ENCODE data around the gene RGL3. TPM values are rescaled to one million over a fixed set of nuclear protein-coding genes. Genes with fewer than 3 reads are reported as not detected.

Gene RGL3
- polyA plus RNA-seq, 1 of the 3 experiments (the other 2 are of a cell fraction) = 13.3 TPM

DNA sequence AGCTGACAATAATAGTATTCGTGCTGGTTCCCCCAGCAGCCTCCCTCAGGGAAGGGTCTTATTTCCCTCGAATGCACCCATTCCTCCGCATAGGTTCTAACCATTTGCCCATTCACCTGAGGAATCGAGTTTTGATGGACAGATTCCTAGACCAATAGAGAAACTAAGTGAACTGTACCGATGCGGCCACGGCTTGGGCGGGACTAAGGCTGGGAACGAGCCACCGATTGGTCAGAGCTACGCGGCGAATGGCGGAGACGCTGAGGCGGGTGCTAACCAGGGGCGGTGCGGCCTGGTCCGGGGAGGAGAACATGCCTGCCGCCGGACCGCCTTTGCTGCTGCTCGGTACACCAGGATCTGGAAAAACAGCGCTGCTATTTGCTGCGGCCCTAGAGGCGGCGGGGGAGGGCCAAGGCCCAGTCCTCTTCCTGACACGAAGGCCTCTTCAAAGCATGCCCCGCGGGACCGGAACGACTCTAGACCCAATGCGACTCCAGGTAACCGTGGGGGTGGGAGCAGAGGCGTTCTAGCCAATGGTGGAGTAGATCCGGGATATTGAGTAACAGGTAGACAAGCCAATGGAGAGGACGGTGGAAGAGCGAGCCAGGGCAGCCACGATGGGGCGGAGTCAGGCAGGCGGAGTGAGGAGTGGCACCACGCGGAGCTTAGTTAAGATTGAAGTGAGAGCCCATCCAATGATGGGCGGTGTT, 44.5 kb downstream of the RGL3 start, which contains the start of gene SWSAP1:
SWSAP1 (plus strand) TSS at position 234 of the 710 bp plus-strand sequence; CDS start at position 249, 15 bp downstream.
- H3K9me2 ChIP-seq = no peaks in the 10 kb centered on the region
- H3K9ac ChIP-seq = peak within 1 kb of the TSS; percentile 80
- peak within 1 kb of the TSS; percentile 70 for H2AFZ ChIP-seq (ENCODE audit: low read depth)
- H4K20me1 ChIP-seq (ENCODE audit: insufficient read depth) = no peaks in the 10 kb centered on the region
- WGBS (ENCODE audit: low lambda C conversion rate) = under 1% methylated on average over 28 of the region's 44 CpGs
- ChIA-PET CTCF (interaction anchor here (0.5 to 5.9 kb wide), 17 partner anchors 8 to 1257 kb away, joined by 3 to 66 read pairs (median 4); partner anchors contain the start of genes EPOR, ODAD3, PRKCSH and RAB3D), POLR2A (interaction anchor here (0.6 to 2.3 kb wide), 19 partner anchors 9 to 1322 kb away, joined by 3 to 28 read pairs (median 4); partner anchors contain the start of genes CCDC159, ECSIT, ELAVL3 and EPOR)
- H3K36me3 ChIP-seq (replicated peaks in 1 of 2; ENCODE audit: control insufficient read depth in 1 of 2, insufficient read depth in 2 of 2, low read length in 1 of 2) = no peaks in the 10 kb centered on the region
- H3K4me3 ChIP-seq (ENCODE audit: low read depth in 2 of 2, low read length in 1 of 2) = peak within 1 kb of the TSS; percentile 58 to 62
- peaks cover 32% of the 10 kb centered on the region for H3F3A ChIP-seq (replicated peaks; ENCODE audit: insufficient read depth)
- H3K27ac ChIP-seq (ENCODE audit: low read depth in 2 of 2, low read length in 1 of 2) = peak within 1 kb of the TSS; percentile 88 to 94
- H3K4me1 ChIP-seq (ENCODE audit: control insufficient read depth in 1 of 2, insufficient read depth in 2 of 2, low read depth in 1 of 2, low read length in 1 of 2) = peaks cover 16 to 22% of the 10 kb centered on the region in 2 experiments
- peak within 1 kb of the TSS; percentile 84 for H3K4me2 ChIP-seq
- H3K79me2 ChIP-seq (ENCODE audit: insufficient read depth) = peaks cover 12% of the 10 kb centered on the region
- no peaks in the 10 kb centered on the region for H3K27me3 ChIP-seq (ENCODE audit: insufficient read depth)
- H3K9me3 ChIP-seq = no peaks in the 10 kb centered on the region
- DNase-seq = peak; percentile 92
- TF ChIP-seq RFX5 (IDR thresholded peaks at IDR 0.05; ENCODE audit: low read length) (0 out of 2 replicates have a peak, but pooled peaks have one; percentile 25), FOXM1 (IDR thresholded peaks at IDR 0.05; ENCODE audit: low read depth) (no peak), YY1 (IDR thresholded peaks at IDR 0.05; ENCODE audit: low read depth) (peak; percentile 72), SMC3 (IDR thresholded peaks at IDR 0.05; ENCODE audit: low read depth, low read length) (no peak), NFIC (IDR thresholded peaks at IDR 0.05; ENCODE audit: borderline replicate concordance) (no peak), MEF2A (IDR thresholded peaks at IDR 0.05; ENCODE audit: borderline replicate concordance, low read depth) (no peak), CHD2 (IDR thresholded peaks at IDR 0.05; ENCODE audit: low read length, partially characterized antibody) (peak; percentile 72), EP300 (IDR thresholded peaks at IDR 0.05; ENCODE audit: borderline replicate concordance in 1 of 2, low read depth in 1 of 2, low read length in 1 of 2) (no peak), MXI1 (IDR thresholded peaks at IDR 0.05; ENCODE audit: low read depth, low read length) (peak; percentile 63; the same call in 1 of the 2 replicates), NRF1 (IDR thresholded peaks at IDR 0.05; ENCODE audit: low read depth, low read length) (peak; percentile 29; the same call in 1 of the 2 replicates), TCF12 (IDR thresholded peaks at IDR 0.05) (no peak), ELF1 (IDR thresholded peaks at IDR 0.05) (peak; percentile 70), FOSL2 (IDR thresholded peaks at IDR 0.05; ENCODE audit: borderline replicate concordance, low read depth) (no peak), RXRA (IDR thresholded peaks at IDR 0.05; ENCODE audit: borderline replicate concordance, low read depth) (no peak), POLR2AphosphoS5 (IDR thresholded peaks at IDR 0.05; ENCODE audit: low read depth, low read length) (peak; percentile 73), TAF1 (IDR thresholded peaks at IDR 0.05; ENCODE audit: borderline replicate concordance, low read depth, low read length) (peak; percentile 52; the same call in 1 of the 2 replicates), TEAD4 (IDR thresholded peaks at IDR 0.05; ENCODE audit: borderline replicate concordance, insufficient read depth) (no peak), SIN3A (IDR thresholded peaks at IDR 0.05; ENCODE audit: borderline replicate concordance, low read depth, low read length) (no peak), EZH2phosphoT487 (IDR thresholded peaks at IDR 0.05; ENCODE audit: borderline replicate concordance, low read depth) (no peak), GABPA (IDR thresholded peaks at IDR 0.05; ENCODE audit: low read depth) (peak; percentile 71)
- TF ChIP-seq, protein P1, sequence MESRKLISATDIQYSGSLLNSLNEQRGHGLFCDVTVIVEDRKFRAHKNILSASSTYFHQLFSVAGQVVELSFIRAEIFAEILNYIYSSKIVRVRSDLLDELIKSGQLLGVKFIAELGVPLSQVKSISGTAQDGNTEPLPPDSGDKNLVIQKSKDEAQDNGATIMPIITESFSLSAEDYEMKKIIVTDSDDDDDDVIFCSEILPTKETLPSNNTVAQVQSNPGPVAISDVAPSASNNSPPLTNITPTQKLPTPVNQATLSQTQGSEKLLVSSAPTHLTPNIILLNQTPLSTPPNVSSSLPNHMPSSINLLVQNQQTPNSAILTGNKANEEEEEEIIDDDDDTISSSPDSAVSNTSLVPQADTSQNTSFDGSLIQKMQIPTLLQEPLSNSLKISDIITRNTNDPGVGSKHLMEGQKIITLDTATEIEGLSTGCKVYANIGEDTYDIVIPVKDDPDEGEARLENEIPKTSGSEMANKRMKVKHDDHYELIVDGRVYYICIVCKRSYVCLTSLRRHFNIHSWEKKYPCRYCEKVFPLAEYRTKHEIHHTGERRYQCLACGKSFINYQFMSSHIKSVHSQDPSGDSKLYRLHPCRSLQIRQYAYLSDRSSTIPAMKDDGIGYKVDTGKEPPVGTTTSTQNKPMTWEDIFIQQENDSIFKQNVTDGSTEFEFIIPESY (IDR thresholded peaks at IDR 0.05; ENCODE audit: borderline replicate concordance, low read depth) = no peak
- TF ChIP-seq, protein P2, sequence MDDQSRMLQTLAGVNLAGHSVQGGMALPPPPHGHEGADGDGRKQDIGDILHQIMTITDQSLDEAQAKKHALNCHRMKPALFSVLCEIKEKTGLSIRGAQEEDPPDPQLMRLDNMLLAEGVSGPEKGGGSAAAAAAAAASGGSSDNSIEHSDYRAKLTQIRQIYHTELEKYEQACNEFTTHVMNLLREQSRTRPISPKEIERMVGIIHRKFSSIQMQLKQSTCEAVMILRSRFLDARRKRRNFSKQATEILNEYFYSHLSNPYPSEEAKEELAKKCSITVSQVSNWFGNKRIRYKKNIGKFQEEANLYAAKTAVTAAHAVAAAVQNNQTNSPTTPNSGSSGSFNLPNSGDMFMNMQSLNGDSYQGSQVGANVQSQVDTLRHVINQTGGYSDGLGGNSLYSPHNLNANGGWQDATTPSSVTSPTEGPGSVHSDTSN (IDR thresholded peaks at IDR 0.05) = peak; percentile 98
- TF ChIP-seq, protein P3, sequence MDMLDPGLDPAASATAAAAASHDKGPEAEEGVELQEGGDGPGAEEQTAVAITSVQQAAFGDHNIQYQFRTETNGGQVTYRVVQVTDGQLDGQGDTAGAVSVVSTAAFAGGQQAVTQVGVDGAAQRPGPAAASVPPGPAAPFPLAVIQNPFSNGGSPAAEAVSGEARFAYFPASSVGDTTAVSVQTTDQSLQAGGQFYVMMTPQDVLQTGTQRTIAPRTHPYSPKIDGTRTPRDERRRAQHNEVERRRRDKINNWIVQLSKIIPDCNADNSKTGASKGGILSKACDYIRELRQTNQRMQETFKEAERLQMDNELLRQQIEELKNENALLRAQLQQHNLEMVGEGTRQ (IDR thresholded peaks at IDR 0.05; ENCODE audit: borderline replicate concordance, low read depth, low read length) = no peak
- TF ChIP-seq, protein P4, sequence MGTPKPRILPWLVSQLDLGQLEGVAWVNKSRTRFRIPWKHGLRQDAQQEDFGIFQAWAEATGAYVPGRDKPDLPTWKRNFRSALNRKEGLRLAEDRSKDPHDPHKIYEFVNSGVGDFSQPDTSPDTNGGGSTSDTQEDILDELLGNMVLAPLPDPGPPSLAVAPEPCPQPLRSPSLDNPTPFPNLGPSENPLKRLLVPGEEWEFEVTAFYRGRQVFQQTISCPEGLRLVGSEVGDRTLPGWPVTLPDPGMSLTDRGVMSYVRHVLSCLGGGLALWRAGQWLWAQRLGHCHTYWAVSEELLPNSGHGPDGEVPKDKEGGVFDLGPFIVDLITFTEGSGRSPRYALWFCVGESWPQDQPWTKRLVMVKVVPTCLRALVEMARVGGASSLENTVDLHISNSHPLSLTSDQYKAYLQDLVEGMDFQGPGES (IDR thresholded peaks at IDR 0.05; ENCODE audit: low read depth, low read length) = peak; percentile 63
- TF ChIP-seq, protein P5, sequence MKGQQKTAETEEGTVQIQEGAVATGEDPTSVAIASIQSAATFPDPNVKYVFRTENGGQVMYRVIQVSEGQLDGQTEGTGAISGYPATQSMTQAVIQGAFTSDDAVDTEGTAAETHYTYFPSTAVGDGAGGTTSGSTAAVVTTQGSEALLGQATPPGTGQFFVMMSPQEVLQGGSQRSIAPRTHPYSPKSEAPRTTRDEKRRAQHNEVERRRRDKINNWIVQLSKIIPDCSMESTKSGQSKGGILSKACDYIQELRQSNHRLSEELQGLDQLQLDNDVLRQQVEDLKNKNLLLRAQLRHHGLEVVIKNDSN (IDR thresholded peaks at IDR 0.05; ENCODE audit: borderline replicate concordance, low read depth) = no peak
- TF ChIP-seq, protein P6, sequence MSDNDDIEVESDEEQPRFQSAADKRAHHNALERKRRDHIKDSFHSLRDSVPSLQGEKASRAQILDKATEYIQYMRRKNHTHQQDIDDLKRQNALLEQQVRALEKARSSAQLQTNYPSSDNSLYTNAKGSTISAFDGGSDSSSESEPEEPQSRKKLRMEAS (IDR thresholded peaks at IDR 0.05; ENCODE audit: low read depth) = peak; percentile 78; the same call in 1 of the 2 replicates
